GM21447 (cell line): ENCODE data around the gene CCDC18.
A peak's percentile ranks its signal among the peaks of the same experiment; 100 is the strongest.
"Not testable (repeated sequence)": the region's sequence is repeated elsewhere in the genome, so short reads cannot be mapped to it uniquely, and the experiment has no call there.

Experiments used
- ATAC-seq: cut with Tn5 transposase; IDR thresholded peaks from one replicate; pipeline ENCODE4 v1.9.1; 2021; ENCODE audit not compliant: unreplicated experiment

CCDC18 gene, protein sequence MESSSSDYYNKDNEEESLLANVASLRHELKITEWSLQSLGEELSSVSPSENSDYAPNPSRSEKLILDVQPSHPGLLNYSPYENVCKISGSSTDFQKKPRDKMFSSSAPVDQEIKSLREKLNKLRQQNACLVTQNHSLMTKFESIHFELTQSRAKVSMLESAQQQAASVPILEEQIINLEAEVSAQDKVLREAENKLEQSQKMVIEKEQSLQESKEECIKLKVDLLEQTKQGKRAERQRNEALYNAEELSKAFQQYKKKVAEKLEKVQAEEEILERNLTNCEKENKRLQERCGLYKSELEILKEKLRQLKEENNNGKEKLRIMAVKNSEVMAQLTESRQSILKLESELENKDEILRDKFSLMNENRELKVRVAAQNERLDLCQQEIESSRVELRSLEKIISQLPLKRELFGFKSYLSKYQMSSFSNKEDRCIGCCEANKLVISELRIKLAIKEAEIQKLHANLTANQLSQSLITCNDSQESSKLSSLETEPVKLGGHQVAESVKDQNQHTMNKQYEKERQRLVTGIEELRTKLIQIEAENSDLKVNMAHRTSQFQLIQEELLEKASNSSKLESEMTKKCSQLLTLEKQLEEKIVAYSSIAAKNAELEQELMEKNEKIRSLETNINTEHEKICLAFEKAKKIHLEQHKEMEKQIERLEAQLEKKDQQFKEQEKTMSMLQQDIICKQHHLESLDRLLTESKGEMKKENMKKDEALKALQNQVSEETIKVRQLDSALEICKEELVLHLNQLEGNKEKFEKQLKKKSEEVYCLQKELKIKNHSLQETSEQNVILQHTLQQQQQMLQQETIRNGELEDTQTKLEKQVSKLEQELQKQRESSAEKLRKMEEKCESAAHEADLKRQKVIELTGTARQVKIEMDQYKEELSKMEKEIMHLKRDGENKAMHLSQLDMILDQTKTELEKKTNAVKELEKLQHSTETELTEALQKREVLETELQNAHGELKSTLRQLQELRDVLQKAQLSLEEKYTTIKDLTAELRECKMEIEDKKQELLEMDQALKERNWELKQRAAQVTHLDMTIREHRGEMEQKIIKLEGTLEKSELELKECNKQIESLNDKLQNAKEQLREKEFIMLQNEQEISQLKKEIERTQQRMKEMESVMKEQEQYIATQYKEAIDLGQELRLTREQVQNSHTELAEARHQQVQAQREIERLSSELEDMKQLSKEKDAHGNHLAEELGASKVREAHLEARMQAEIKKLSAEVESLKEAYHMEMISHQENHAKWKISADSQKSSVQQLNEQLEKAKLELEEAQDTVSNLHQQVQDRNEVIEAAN (N-terminal part only)

DNA sequence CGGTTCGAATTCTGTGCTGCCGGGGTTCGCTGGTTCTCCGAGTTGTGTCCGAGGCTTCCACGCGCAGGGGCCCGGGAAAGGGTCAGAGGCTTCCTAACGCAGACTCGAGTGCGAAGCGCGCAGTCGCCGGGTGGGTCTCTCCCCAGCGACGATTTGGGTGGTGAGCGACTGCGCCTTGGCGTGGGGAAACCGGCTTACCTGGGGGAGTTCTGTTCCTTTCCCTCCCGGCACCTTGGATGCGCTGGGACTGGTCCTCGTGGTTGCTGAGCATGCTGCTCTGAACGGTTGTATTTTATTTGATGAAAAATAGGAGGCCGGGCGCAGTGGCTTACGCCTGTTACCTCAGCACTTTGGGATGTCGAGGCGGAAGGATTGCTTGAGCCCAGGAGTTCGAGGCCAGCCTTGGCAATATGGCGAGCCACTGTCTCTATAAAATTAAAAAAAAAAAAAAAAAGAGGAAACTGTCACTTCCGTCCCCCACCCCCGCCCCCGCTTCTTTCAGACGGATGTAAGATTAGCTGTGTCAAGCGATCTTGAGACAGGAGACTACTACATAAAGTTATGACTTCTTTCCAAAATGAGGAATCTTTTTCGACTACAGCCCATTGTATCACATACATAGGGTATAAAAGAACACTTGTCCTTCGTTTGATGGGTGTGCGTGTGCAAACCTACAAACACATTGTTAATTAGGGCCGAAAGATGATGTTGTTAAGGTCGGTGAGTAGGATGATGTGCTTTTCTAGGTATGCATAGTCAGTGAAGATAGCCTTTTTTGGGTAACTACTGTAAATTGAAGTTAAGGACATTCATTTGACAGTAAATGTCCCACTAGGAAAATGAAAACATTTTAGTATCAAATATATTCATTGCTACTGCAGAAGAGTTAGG, at the start of gene CCDC18:
TSS of gene CCDC18 (plus strand) at position 2 of the 891 bp plus-strand sequence. CDS start 2,638 bp downstream, outside the sequence.
- peak; percentile 17 for ATAC-seq

DNA sequence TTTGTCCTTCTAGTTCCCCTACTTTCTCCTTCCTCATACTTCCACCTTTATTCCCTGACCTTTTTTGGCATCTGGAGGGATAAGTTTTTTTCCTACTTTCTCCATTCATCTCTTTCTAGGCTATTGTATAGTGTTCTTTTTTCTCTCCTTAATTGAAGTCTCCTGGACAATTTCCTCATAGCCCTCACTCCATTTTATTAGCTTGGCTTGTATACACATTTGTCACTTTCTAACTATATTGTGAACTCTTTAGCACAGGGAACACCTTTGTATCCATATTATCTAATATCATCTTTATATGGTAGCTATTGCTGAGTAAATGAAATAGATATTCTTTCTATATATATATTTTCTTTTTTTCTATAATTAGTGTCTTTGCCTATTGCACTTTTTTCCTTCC, 47.9 kb upstream of the CCDC18 start:
- no peak for ATAC-seq

DNA sequence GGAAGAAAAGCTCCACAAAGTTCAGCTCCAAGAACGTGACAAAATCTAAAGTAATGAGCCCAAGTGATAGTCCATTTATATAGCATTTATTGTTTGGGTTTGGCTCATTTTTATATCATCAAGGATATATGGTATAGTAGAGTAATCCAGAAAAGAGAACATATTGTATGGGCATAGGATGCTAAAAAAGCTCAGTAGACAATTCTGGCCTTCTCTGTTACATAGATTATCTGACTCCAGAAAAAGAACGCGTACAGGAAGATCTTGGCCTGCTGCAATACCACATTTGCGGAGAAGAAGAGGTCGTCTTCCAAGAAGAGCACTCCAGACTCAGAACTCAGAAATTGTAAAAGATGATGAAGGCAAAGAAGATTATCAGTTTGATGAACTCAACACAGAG, 44.1 kb upstream of the CCDC18 start:
- no peak for ATAC-seq

DNA sequence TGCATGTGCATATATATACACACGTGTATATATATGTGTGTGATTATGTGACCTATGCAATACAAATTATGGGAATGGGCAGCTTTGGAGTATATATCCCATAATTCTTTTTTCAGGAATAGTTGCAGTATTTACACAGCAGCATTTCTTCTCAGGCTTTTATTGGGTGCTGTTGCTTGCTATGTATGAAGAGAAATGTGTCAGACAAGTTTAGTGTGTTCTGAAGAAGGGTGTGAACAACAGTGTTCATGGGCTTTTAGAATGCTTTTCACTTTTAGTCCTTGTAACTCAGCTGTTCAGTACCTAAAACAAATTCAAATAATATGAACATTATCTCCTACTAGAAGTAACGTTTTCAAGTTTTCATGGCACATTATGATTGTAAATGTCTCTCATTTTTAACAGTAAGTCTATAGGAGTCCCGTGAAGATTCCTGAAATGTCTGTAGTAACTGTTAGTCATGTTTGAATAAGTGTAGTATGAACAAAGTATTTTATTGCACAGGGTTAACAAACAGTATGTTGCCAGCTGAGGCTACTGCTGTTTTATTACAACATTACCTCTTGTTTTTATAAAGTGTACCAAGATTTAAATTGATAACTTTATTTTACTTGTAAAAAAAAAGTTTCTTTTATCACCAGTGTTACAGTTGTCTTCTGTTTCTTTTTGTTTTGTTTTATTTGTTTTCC, 42.8 kb upstream of the CCDC18 start:
- no peak for ATAC-seq

DNA sequence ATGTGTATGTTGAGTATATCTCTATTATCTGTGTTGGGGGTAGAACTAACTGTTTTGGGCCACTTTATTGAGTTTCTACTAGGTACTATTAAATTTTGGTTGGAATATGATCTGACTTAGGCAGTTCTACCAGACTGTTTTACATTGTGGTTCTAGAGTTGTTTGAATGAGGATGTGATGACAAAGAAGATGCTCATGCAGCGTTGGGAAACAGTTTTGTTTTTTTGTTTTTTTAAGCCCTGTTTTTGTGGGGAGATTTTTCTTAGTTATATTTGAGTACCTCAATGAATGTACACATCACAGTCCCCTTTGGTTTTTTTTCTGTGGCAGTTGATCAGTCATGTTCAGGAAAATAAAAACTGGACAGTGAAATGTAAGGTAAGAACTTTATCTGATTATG, 40.4 kb upstream of the CCDC18 start:
- ATAC-seq = no peak

DNA sequence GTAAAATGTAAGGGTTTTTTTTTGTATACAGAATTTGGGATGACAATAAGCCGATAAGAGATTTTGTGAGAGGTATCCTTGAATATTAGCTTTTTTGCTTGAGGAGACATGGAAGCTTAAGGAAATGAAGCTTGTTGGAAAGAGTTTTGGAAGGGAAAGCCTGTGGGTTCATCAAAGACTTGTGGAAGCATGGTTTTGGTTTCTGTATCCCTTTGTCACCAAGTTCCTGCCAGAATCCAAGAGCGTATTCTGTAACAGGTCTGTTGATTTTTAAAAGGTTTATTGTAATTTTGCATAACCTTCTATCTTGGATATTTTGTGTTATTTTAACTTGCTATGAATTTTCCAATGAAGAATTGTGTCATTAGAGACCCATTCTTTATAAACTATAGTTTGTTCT, 38.4 kb upstream of the CCDC18 start:
- ATAC-seq = no peak

DNA sequence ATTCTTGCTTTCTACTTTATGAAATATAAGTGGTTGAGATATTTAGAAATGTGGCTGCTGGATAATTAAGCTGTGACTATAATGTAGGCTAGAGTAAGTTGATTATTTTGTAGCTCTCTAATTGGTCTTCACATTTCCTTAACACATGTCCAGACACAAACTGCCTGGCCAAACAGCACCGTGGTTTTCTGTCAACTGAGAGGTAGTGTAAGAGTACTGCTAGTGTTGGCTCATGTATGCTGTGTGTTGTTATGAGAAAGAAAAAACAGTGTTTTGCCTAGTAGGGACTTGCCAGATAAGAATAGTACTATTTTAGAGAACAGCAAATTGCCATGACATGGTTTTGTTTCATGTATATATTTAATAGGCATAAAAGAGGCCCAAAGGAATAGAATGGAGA, 37.4 kb upstream of the CCDC18 start:
- ATAC-seq = no peak

DNA sequence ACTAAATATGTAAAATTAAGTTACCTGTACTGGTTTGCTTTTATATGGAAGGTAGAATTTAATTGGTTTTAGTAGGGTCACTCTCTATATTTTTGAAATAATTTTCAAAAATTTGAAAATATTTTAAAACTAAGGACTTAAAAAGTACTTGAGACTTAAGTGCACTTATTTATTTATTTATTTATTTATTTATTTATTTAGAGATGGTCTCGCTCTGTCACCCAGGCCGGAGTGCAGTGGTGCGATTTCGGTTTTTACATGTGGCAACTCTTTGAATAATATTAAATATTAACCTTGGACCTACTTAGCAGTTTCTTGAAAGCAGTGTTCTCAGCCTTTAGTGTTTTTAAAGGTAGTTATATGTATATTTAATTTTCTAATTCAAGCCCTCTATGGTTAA, 36.8 kb upstream of the CCDC18 start:
- no peak for ATAC-seq

DNA sequence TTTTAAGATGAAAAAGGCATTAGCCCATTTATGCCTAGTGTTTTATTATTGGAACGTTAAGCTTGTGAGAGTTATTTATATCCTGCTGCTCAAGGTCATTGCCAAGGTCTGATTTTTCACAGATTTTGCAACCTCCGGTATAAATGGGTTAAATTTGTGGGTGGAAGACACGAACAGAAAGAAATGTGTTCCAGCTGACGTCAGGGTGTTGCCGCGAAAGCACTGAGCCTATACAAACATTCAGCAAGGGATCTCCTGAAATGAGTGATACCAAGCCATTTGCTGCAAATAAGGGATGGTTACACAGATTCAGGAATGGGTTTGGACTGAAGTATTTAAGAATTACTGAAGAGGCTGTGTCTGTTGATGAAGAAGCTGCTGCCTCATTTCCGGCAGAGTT, 32.5 kb upstream of the CCDC18 start:
- no peak for ATAC-seq

DNA sequence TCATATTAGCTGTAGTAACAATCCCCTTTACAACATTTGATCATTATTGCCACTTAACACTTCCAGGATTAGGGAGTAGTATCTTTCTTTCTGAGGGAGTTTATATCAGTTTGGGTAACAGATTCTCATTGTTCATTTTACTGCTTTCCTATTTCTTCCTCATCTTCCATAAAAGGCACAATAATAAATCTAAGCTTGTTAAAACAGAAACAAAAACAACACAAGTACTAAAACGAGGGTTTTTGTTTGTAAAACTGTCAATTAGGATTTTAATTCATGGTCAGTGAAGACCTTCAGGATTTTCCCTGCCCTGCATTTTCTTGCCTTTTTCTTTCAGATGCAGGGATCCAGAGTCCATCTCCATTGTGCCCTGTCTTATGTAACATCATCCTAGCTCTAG, 29.8 kb upstream of the CCDC18 start:
- no peak for ATAC-seq

DNA sequence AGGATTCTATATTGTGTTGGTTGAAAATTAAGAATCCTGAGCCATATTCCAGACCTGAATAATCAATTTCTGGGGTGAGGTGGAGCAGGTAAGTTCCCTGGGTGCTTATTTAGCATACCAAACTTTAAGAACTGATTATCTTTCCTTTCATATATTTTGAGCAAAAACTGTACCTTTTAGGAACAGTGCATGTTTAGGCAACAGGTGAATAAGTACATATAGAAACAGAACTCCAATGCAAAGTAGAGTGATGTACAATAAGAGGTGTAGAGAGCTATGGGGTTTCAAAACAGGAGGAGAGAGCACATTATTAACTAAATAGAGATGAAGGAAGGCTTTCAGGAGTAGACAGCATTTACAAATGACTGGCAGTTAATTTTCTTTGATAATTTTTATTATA, 29.1 kb upstream of the CCDC18 start:
- no peak for ATAC-seq

DNA sequence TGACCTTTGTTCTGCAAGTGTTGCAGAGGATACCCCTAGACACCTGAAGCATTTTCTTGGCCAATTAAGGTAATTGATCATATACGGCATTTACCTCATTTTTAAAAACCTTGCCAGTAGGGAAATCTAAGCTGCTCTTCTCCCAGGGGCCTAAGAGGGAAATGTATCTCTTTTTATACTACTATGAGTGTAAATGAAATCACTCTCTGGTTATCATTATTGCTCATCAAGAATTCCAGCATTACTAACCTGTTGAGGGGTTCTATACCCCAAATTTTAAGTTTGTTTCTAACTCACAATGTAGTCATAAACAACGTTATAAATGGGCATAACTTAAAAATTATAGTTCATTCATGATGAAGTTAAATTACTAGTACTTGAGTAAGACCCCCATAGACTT, 27.7 kb upstream of the CCDC18 start:
- no peak for ATAC-seq

DNA sequence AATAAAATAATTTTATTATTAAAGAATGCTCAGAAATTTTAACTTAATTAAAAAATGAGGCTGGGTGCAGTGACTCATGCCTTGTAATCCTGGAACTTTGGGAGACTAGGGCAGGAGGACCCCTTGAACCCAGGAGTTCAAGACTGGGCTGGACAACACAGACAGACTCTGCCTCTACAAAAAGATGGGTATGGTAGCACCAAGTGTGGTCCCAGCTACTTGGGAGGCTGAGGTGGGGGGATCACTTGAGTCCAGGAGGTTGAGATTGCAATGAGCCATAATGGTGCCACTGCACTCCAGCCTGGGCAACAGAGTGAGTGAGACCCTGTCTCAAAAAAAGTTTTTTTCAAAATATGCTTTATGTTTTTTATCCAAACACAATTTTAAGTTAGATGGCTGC, 25.6 kb upstream of the CCDC18 start:
- ATAC-seq = no peak

DNA sequence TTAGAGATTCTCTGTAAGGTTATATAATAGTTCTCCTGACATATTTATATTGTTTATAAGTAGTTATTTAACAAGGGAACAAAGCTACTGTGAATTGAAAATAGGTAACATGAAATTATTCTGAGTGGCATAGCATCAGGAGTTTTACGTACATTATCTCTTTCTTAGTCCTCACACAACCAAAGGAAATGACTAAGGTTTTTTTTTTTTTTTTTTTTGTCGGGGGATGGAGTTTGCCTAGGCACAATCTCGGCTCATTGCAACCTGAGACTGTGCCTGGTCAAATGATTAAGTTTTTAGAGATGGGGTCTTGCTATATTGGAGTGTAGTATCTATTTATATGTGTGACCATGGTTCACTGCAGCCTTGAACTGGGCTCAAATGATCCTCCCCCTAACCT, 25.2 kb upstream of the CCDC18 start:
- no peak for ATAC-seq

DNA sequence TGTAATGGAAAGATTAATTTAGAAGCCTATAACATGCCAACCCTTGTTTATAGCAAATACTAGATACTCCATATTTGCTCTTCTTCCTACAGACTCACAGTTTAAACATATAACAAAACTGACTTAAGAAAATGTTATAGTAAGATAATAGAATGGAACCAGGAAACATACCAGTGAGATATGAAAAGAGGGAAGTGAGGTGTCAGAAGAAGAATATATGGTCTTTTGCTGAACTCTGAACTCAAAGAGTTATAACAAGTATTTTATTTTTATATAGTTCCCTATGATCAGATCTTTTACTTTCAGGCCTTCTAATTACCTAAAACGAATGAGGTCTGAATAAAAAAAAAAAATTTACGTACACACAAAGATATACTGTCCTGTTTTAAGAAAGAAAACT, 21.2 kb upstream of the CCDC18 start:
- no peak for ATAC-seq

DNA sequence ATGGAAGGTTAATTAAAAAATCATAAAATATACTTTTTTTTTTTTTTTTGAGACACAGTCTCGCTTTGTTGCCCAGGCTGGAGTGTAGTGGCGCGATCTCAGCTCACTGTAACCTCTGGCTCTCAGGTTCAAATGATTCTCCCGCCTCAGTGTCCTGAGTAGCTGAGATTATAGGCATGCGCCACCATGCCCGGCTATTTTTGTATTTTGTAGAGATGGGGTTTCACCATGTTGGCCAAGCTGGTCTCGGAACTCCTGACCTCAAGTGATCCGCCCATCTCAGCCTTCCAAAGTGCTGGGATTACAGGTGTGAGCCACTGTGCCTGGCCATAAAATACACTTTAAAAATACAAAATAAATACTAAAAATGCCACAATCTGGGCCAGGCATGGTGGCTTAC, 17.2 kb upstream of the CCDC18 start:
- not testable (repeated sequence) for ATAC-seq

DNA sequence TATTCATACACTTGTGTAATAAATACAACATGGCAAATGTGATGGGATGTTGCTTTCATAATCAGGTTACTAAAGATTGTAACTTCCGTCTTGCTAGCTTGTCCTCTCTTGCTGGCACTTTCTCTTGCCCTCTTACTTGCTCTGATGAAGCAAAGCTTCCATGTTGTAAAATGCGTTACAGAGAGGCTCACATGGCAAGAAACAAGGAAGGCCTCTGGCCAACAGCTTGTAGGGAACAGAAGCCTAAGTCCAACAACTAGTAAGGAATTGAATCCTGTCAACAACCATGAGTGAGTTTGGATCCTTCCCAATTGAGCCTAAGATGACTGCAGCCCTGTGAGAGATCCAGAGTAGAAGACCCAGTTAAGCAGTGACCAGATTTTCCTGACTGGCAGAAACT, 15.7 kb upstream of the CCDC18 start:
- no peak for ATAC-seq

DNA sequence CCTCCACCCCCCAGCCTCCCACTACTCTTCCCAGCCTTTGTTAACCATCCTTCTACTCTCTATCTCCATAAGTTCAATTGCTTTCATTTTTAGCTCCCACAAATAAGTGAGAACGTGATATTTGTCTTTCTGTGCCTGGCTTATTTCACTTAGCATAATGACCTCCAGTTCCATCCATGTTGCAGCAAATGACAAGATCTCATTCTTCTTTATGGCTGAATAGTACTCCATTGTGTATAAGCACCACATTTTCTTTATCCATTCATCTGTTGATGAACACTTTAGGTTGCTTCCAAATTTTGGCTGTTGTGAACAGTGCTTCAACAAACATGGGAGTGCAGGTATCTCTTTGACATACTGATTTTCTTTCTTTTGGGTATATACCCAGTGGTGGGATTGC, 14.6 kb upstream of the CCDC18 start:
- ATAC-seq = not testable (repeated sequence)

DNA sequence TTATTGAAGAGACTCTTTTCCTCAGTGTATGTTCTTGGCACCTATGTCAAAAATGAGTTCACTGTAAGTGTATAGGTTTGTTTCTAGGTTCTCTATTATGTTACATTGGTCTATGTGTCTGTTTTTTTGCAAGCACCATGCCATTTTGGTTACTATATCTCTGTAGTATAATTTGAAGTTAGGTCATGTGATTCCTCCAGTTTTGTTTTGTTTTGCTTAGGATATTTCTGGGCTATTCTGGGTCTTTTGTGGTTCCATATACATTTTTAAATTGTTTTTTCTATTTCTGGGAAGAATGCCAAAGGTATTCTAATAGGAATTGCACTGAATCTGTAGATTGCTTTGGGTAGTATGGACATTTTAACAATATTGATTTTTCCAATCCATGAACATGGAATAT, 13.5 kb upstream of the CCDC18 start:
- no peak for ATAC-seq
